ENCODE data around the gene CASR.

The CASR gene

GRCh38 chr3:122315619-122316018 lies 132.2 kb downstream of the CASR start:
- H3K4me3 ChIP-seq (replicated peaks; ENCODE audit: low read depth, low read length) = no peak overlapping the region
- TF ChIP-seq, protein P1, sequence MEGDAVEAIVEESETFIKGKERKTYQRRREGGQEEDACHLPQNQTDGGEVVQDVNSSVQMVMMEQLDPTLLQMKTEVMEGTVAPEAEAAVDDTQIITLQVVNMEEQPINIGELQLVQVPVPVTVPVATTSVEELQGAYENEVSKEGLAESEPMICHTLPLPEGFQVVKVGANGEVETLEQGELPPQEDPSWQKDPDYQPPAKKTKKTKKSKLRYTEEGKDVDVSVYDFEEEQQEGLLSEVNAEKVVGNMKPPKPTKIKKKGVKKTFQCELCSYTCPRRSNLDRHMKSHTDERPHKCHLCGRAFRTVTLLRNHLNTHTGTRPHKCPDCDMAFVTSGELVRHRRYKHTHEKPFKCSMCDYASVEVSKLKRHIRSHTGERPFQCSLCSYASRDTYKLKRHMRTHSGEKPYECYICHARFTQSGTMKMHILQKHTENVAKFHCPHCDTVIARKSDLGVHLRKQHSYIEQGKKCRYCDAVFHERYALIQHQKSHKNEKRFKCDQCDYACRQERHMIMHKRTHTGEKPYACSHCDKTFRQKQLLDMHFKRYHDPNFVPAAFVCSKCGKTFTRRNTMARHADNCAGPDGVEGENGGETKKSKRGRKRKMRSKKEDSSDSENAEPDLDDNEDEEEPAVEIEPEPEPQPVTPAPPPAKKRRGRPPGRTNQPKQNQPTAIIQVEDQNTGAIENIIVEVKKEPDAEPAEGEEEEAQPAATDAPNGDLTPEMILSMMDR (IDR thresholded peaks at IDR 0.05; ENCODE audit: low read depth, low read length, missing control alignments) = no peak
- DNase-seq (ENCODE audit: extremely low read depth, low read depth) = no peak

DNA sequence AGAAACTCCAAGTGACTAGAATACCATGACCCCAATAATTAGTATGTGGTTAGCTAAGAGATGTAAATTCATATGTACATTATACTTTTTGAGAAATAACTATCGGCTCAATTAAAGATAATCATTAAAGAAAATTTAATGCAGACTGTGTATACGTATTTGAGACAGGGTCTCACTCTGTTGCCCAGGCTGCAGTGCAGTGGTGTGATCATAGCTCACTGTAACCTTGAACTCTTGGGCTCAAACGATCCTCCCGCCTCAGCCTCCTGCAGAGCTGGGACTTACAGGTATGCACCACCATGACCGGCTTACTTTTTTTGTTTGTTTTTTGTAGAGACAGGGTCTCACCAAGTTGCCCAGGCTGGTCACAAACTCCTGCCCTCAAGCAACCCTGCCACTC lies 132.9 kb downstream of the CASR start:
- TF ChIP-seq, protein P1 (IDR thresholded peaks at IDR 0.05; ENCODE audit: low read depth, low read length, missing control alignments) = no peak
- DNase-seq (ENCODE audit: extremely low read depth, low read depth) = no peak
- no peak overlapping the region for H3K4me3 ChIP-seq (replicated peaks; ENCODE audit: low read depth, low read length)

DNA sequence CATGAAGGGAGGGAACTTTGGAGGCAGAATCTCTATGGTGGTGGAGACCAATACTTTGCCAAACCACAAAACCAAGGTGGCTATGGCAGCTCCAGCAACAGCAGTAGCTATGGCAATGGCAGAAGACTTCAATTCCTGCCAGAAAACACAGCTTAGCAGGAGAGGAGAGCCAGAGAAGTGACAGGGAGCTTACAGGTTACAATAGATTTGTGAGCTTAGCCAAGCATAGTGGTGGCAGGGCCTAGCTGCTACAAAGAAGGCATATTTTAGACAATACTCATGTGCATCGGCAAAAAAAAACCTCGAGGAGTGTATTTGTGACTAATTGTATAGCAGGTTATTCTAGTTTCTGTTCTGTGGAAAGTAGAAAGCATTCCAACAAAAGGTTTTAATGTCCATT lies 135.2 kb downstream of the CASR start:
- H3K4me3 ChIP-seq (replicated peaks; ENCODE audit: low read depth, low read length) = no peak overlapping the region
- no peak for DNase-seq (ENCODE audit: extremely low read depth, low read depth)
- TF ChIP-seq, protein P1 (IDR thresholded peaks at IDR 0.05; ENCODE audit: low read depth, low read length, missing control alignments) = no peak

DNA sequence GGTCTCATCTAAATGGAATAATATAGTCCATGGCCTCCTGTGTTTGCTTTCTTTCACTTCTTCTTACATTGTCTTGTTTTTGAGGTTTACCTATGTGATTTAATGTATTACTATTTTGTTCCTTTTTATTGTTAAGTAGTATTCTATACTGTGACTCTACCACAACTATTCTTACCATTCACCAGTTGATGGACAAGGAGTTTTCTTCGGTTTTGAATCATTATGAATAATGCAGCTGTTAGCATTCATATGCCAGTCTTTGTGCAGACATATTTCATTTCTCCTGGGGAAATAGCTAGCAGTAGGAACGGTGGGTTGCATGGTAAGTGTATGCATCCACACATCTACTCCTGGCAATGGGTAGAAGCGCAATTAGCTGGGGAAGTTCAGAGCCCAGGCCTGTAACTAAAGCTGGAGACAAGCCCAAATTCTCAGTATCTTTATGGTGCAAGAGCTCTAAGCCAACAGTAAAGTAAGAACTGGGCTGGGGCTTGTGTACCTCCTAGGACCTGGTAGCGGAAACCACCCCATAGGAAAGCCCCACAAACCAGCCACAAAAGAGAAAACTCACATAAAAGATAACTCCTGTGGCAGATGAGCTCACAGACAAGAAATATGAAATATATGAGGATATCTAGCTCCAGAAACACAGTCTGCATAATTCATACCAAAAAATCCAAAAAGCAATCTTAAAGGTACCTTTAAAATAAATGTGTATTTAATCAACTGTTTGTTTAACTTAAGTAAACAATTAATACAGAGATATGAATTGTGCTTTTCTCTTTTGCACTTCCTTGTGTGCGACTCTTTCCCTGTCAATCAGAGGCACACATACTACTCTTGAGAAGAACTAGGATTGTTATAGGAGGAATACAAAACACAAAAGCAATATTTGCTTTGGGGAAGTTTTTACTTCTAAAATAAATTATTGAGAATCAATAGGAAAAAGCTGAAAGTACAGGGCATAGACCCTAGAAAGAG lies 138.9 kb downstream of the CASR start:
- DNase-seq (ENCODE audit: extremely low read depth, low read depth) = no peak
- TF ChIP-seq, protein P1 (IDR thresholded peaks at IDR 0.05; ENCODE audit: low read depth, low read length, missing control alignments) = no peak
- no peak overlapping the region for H3K4me3 ChIP-seq (replicated peaks; ENCODE audit: low read depth, low read length)

- no peak for DNase-seq (ENCODE audit: extremely low read depth, low read depth)
- TF ChIP-seq, protein P1 (IDR thresholded peaks at IDR 0.05; ENCODE audit: low read depth, low read length, missing control alignments) = no peak
- no peak within 1 kb of the TSS for H3K4me3 ChIP-seq (replicated peaks; ENCODE audit: low read depth, low read length)
Measured at GRCh38 chr3:122324871-122325323, 141.4 kb downstream of the CASR start, which contains the start of gene CSTA. Gene CSTA (plus strand): TSS chr3:122325248. CDS start chr3:122325293, 45 bp downstream.

DNA sequence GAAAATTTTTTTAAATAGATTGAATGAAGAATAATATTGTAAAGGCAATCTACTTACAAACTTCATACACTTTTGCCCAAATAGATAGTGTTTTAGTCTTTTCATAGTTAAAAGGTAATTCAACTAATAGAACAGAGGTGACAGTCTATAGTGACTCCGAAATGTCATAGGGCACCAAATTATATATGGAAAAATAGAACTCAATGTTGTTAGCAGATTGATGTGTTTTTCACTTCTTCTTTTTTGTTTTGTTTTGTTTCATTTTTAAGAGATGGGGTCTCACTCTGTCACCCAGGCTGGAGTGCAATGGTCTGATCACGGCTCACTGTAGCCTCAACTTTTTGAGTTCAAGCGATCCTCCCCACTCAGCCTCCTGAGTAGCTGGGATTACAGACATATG lies 142.3 kb downstream of the CASR start:
- no peak overlapping the region for H3K4me3 ChIP-seq (replicated peaks; ENCODE audit: low read depth, low read length)
- TF ChIP-seq, protein P1 (IDR thresholded peaks at IDR 0.05; ENCODE audit: low read depth, low read length, missing control alignments) = no peak
- DNase-seq (ENCODE audit: extremely low read depth, low read depth) = no peak

All from HFF-Myc (cell line).